Activated T-helper 1 cell treated with anti-CD3 and anti-CD28 coated beads, Interleukin-12 subunit alpha, Interleukin-12 subunit beta, Interleukin-2, Interleukin-4 antibody, amounts not matched to agents 30 ng/mL and 10 ng/mL and 1 ng/mL, durations not matched to agents 14 hours and 24 hours and 36 hours (primary cell): ENCODE data around the gene LYPD1. TPM values are rescaled to one million over a fixed set of nuclear protein-coding genes. Genes with fewer than 3 reads are reported as not detected.
"Not testable (repeated sequence)": the region's sequence is repeated elsewhere in the genome, so short reads cannot be mapped to it uniquely, and the experiment has no call there.

Experiments
- DNase-seq: peaks from one replicate; pipeline ENCODE4 v3.0.0; 2021; ENCODE audit warnings: low spot score
- H3K27ac Mint-ChIP-seq: one replicate; pipeline ENCODE4 v1.8.0; 2021; ENCODE audit warnings: mild to moderate bottlenecking, mixed read lengths
- H3K27me3 Mint-ChIP-seq: one replicate; pipeline ENCODE4 v1.8.0; 2022; ENCODE audit warnings: mild to moderate bottlenecking, moderate library complexity, mixed read lengths; ENCODE audit not compliant: insufficient read depth
- H3K36me3 Mint-ChIP-seq: one replicate; pipeline ENCODE4 v1.8.0; 2021; ENCODE audit warnings: low read depth, mixed read lengths
- H3K4me1 Mint-ChIP-seq: one replicate; pipeline ENCODE4 v1.8.0; 2021; ENCODE audit warnings: low read depth, mixed read lengths
- H3K4me3 Mint-ChIP-seq: one replicate; pipeline ENCODE4 v1.8.0; 2021; ENCODE audit warnings: mild to moderate bottlenecking, moderate library complexity, mixed read lengths
- H3K9me3 Mint-ChIP-seq: one replicate; pipeline ENCODE4 v1.8.0; 2021; ENCODE audit warnings: mixed read lengths
- intact Hi-C: fragments of 100-400 bp; cut with micrococcal nuclease; formaldehyde crosslinking; loops from one replicate; pipeline ENCODE4 v1.15.1; 2024
- total RNA-seq: library from RNA; stranded (reverse); gene quantifications from 2 replicates; pipeline ENCODE4 v1.2.3, GENCODE V29; 2022

The LYPD1 gene, protein sequence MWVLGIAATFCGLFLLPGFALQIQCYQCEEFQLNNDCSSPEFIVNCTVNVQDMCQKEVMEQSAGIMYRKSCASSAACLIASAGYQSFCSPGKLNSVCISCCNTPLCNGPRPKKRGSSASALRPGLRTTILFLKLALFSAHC
- total RNA-seq, result not detected in 2 replicates

GRCh38 chr2:132669908-132670495 lies at the start of gene LYPD1:
LYPD1 (minus strand) TSS chr2:132670205; CDS start chr2:132669932, 273 bp downstream.
- no peak for DNase-seq
- Mint-ChIP-seq H3K4me3 (no peak within 1 kb of the TSS), H3K9me3 (no peaks in the 10 kb centered on the region), H3K36me3 (peaks cover 2% of the 10 kb centered on the region), H3K27me3 (peaks cover 35% of the 10 kb centered on the region), H3K4me1 (no peaks in the 10 kb centered on the region), H3K27ac (no peak within 1 kb of the TSS)
- intact Hi-C loops, result loop anchor here (10.0 kb wide), 1 partner anchor 505 kb away; no protein-coding TSS in a partner anchor

DNA sequence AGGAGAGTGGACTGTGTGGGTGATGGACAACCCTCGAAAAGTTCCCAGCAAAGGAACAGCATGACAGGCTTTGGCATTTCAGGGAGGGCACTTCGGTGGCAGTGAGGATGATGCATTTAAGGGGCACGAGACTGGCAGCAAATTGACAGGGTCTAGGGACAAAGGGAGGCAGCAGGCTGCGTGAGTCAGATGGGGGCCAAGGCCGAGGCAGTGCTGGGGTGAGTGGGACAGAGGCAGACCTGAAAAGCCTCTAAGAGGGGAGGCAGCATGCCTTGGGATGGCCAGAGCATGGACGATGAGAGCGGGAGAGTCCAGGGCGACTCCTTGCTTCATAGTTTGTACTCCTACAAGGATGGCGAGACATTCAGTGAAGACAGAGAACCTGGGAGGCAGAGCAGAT lies 49.5 kb upstream of the LYPD1 start:
- DNase-seq, result no peak
- Mint-ChIP-seq H3K4me3 (no peak overlapping the region), H3K36me3 (no peaks in the 10 kb centered on the region), H3K27ac (no peak overlapping the region), H3K9me3 (peaks cover 4% of the 10 kb centered on the region), H3K27me3 (no peaks in the 10 kb centered on the region), H3K4me1 (no peaks in the 10 kb centered on the region)
- intact Hi-C loops, result no loop called here

- intact Hi-C loops, result no loop called here
- no peak overlapping the region for H3K27ac Mint-ChIP-seq
- DNase-seq, result no peak
- no peaks in the 10 kb centered on the region for H3K9me3 Mint-ChIP-seq
- no peaks in the 10 kb centered on the region for H3K27me3 Mint-ChIP-seq
- H3K4me3 Mint-ChIP-seq, result no peak overlapping the region
- no peaks in the 10 kb centered on the region for H3K4me1 Mint-ChIP-seq
- no peaks in the 10 kb centered on the region for H3K36me3 Mint-ChIP-seq
These were observed 46.9 kb upstream of the LYPD1 start for GRCh38 chr2:132716954-132717353.

GRCh38 chr2:132715386-132716351 lies 45.7 kb upstream of the LYPD1 start:
- Mint-ChIP-seq H3K4me3 (no peak overlapping the region), H3K27ac (no peak overlapping the region), H3K9me3 (no peaks in the 10 kb centered on the region), H3K36me3 (no peaks in the 10 kb centered on the region), H3K27me3 (no peaks in the 10 kb centered on the region), H3K4me1 (no peaks in the 10 kb centered on the region)
- intact Hi-C loops, result no loop called here
- DNase-seq, result no peak

GRCh38 chr2:132703396-132703795 lies 33.4 kb upstream of the LYPD1 start:
- Mint-ChIP-seq H3K9me3 (no peaks in the 10 kb centered on the region), H3K27me3 (no peaks in the 10 kb centered on the region), H3K36me3 (no peaks in the 10 kb centered on the region), H3K4me3 (no peak overlapping the region), H3K4me1 (no peaks in the 10 kb centered on the region), H3K27ac (no peak overlapping the region)
- DNase-seq, result no peak
- intact Hi-C loops, result no loop called here

- Mint-ChIP-seq H3K4me1 (no peaks in the 10 kb centered on the region), H3K27ac (no peak overlapping the region), H3K36me3 (no peaks in the 10 kb centered on the region), H3K27me3 (no peaks in the 10 kb centered on the region), H3K4me3 (no peak overlapping the region), H3K9me3 (no peaks in the 10 kb centered on the region)
- DNase-seq, result no peak
- intact Hi-C loops, result no loop called here
These were observed 31.8 kb upstream of the LYPD1 start for GRCh38 chr2:132701810-132702209.

GRCh38 chr2:132699802-132700201 lies 29.8 kb upstream of the LYPD1 start:
- intact Hi-C loops, H3K36me3 Mint-ChIP-seq, H3K4me1 Mint-ChIP-seq, H3K27me3 Mint-ChIP-seq, H3K9me3 Mint-ChIP-seq, H3K4me3 Mint-ChIP-seq, H3K27ac Mint-ChIP-seq, DNase-seq: not testable (repeated sequence)

- H3K4me1 Mint-ChIP-seq, H3K27me3 Mint-ChIP-seq, intact Hi-C loops, DNase-seq, H3K4me3 Mint-ChIP-seq, H3K36me3 Mint-ChIP-seq, H3K27ac Mint-ChIP-seq, H3K9me3 Mint-ChIP-seq: not testable (repeated sequence)
These were observed 28.3 kb upstream of the LYPD1 start for GRCh38 chr2:132698347-132698746.

- H3K9me3 Mint-ChIP-seq, result peaks cover 3% of the 10 kb centered on the region
- H3K27me3 Mint-ChIP-seq, result no peaks in the 10 kb centered on the region
- DNase-seq, result no peak
- no peak overlapping the region for H3K4me3 Mint-ChIP-seq
- intact Hi-C loops, result no loop called here
- no peaks in the 10 kb centered on the region for H3K4me1 Mint-ChIP-seq
- no peaks in the 10 kb centered on the region for H3K36me3 Mint-ChIP-seq
- no peak overlapping the region for H3K27ac Mint-ChIP-seq
These were observed 27.7 kb upstream of the LYPD1 start for GRCh38 chr2:132697556-132698205.

GRCh38 chr2:132692816-132693215 lies 22.8 kb upstream of the LYPD1 start:
- H3K27me3 Mint-ChIP-seq, result no peaks in the 10 kb centered on the region
- H3K36me3 Mint-ChIP-seq, result no peaks in the 10 kb centered on the region
- no peak overlapping the region for H3K4me3 Mint-ChIP-seq
- H3K9me3 Mint-ChIP-seq, result peaks cover 3% of the 10 kb centered on the region
- H3K27ac Mint-ChIP-seq, result no peak overlapping the region
- intact Hi-C loops, result no loop called here
- H3K4me1 Mint-ChIP-seq, result no peaks in the 10 kb centered on the region
- DNase-seq, result no peak

DNA sequence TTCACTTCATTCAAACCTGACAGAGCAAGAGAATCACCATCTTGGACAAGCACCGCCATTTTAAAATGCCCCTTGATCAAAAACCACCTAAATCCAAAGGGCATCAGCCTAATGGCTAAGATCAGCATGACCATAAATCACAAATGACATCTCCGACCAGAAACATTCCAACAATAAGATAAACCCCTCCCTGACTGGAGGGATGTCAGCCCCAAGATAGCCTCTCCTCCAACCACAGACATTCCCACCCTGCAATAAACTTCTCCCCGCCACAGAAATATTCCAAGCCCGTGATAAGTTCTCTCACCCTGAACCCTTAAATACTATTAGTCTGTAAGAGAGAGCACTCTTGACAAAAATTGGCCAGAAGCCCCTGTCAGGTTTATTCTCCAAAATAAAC lies 21.6 kb upstream of the LYPD1 start:
- no peaks in the 10 kb centered on the region for H3K27me3 Mint-ChIP-seq
- no peak overlapping the region for H3K4me3 Mint-ChIP-seq
- intact Hi-C loops, result no loop called here
- no peak overlapping the region for H3K27ac Mint-ChIP-seq
- DNase-seq, result no peak
- peaks cover 3% of the 10 kb centered on the region for H3K9me3 Mint-ChIP-seq
- no peaks in the 10 kb centered on the region for H3K4me1 Mint-ChIP-seq
- no peaks in the 10 kb centered on the region for H3K36me3 Mint-ChIP-seq

GRCh38 chr2:132690664-132691303 lies 20.8 kb upstream of the LYPD1 start:
- Mint-ChIP-seq H3K36me3 (no peaks in the 10 kb centered on the region), H3K27me3 (no peaks in the 10 kb centered on the region), H3K4me1 (no peaks in the 10 kb centered on the region), H3K9me3 (peaks cover 3% of the 10 kb centered on the region), H3K27ac (no peak overlapping the region), H3K4me3 (no peak overlapping the region)
- DNase-seq, result no peak
- intact Hi-C loops, result no loop called here
